ENCODE data around the gene NUDT14. TPM values are rescaled to one million over a fixed set of nuclear protein-coding genes. Genes with fewer than 3 reads are reported as not detected.

The NUDT14 gene
- polyA plus RNA-seq, 3 donors = 22.0 to 37.4 (median 23.9) TPM

DNA sequence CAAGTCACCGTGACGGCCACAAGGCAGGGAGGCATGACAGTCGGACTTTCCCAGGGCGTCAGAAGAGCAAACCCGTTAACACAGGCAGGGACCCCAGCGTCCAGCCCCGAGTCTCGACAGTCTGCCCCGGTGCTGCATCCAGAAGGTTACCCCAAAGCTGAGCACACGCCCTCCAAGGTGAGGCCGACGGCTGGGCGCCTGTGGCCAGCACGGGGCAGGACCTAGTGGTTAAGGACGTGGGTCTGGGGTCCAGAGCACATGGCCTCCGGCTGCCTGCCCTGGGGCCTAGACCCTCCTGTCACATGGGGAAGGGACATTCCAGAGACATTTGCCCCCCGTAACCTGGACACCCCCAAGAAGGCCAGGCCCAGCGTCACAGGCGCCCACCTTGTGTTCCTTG lies 37.5 kb upstream of the NUDT14 start:
- H3K4me3 ChIP-seq (replicated peaks in 1 of 3; ENCODE audit: low read depth in 2 of 3, low read length in 3 of 3) = no peak overlapping the region
- no peak overlapping the region for H3K9ac ChIP-seq (ENCODE audit: insufficient read depth, low read length, poor library complexity, severe bottlenecking)
- H3K79me2 ChIP-seq (ENCODE audit: insufficient read depth, low read length) = no peaks in the 10 kb centered on the region
- Mint-ChIP-seq H3K4me3 (peak overlapping the region in 1 of 2 donors; percentile 18), H3K36me3 (peaks cover 57 to 82% of the 10 kb centered on the region in 2 donors), H3K9me3 (peaks cover 0 to 7% (median 2%) of the 10 kb centered on the region in 7 donors), H3K27ac (peak overlapping the region in 4 of 7 donors; percentile 31 to 63 (median 51)), H3K27me3 (ENCODE audit: low read depth in 3 of 3) (peaks cover 0 to 2% (median 0%) of the 10 kb centered on the region in 3 donors), H3K4me1 (no peaks in the 10 kb centered on the region)
- H3K9me3 ChIP-seq (replicated peaks in 1 of 2; ENCODE audit: control insufficient read depth in 1 of 2, insufficient read depth in 1 of 2, low read length in 2 of 2) = peaks cover 0 to 3% of the 10 kb centered on the region in 2 donors
- H3K27me3 ChIP-seq (ENCODE audit: control insufficient read depth in 2 of 2, insufficient read depth in 2 of 2, low read length in 2 of 2) = no peaks in the 10 kb centered on the region
- H3K36me3 ChIP-seq (replicated peaks in 1 of 2; ENCODE audit: control insufficient read depth in 1 of 2, insufficient read depth in 2 of 2, low read length in 2 of 2) = peaks cover 69 to 98% of the 10 kb centered on the region in 2 donors
- intact Hi-C loops (cut with micrococcal nuclease) = no loop called here
- H3K4me1 ChIP-seq (ENCODE audit: control insufficient read depth in 1 of 2, insufficient read depth in 2 of 2, low read length in 2 of 2) = no peaks in the 10 kb centered on the region
- WGBS (ENCODE audit: insufficient coverage) = 94% methylated on average over 18 of the region's 19 CpGs
- DNase-seq = no peak
- no peak overlapping the region for H2AFZ ChIP-seq (ENCODE audit: insufficient read depth, low read depth, low read length, poor library complexity, severe bottlenecking)
- no peak overlapping the region for H3K4me2 ChIP-seq (replicated peaks; ENCODE audit: extremely low read depth, low read length, poor library complexity, severe bottlenecking)
- peaks cover 3% of the 10 kb centered on the region for H4K20me1 ChIP-seq (ENCODE audit: insufficient read depth, low read length)
- TF ChIP-seq, protein P1, sequence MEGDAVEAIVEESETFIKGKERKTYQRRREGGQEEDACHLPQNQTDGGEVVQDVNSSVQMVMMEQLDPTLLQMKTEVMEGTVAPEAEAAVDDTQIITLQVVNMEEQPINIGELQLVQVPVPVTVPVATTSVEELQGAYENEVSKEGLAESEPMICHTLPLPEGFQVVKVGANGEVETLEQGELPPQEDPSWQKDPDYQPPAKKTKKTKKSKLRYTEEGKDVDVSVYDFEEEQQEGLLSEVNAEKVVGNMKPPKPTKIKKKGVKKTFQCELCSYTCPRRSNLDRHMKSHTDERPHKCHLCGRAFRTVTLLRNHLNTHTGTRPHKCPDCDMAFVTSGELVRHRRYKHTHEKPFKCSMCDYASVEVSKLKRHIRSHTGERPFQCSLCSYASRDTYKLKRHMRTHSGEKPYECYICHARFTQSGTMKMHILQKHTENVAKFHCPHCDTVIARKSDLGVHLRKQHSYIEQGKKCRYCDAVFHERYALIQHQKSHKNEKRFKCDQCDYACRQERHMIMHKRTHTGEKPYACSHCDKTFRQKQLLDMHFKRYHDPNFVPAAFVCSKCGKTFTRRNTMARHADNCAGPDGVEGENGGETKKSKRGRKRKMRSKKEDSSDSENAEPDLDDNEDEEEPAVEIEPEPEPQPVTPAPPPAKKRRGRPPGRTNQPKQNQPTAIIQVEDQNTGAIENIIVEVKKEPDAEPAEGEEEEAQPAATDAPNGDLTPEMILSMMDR (IDR thresholded peaks at IDR 0.05) = no peak
- no peak overlapping the region for H3K27ac ChIP-seq (ENCODE audit: low read depth in 1 of 2, low read length in 2 of 2)

DNA sequence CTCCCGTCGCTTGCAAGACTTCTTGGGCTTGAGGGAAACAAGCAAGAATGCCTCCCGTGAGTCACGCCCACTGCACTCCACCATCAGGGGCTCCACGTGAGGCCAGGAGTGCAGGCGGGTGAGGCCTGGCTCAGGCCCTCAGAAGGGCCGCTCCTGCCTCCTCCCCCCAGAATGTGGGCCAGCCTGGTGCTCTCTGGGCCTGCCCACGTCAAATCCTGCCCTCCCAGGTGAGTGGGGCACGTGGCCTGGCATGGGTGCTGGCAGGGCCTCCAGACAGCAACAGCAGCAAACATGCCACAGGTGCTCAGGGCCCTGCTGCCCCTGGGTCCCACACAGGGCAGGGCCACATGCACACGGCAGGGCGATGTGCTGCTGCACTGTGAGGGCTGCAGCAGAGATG lies 36.7 kb upstream of the NUDT14 start:
- Histone ChIP-seq H3K27me3 (ENCODE audit: control insufficient read depth in 2 of 2, insufficient read depth in 2 of 2, low read length in 2 of 2) (no peaks in the 10 kb centered on the region), H3K4me2 (replicated peaks; ENCODE audit: extremely low read depth, low read length, poor library complexity, severe bottlenecking) (no peak overlapping the region), H3K9ac (ENCODE audit: insufficient read depth, low read length, poor library complexity, severe bottlenecking) (no peak overlapping the region), H3K36me3 (replicated peaks in 1 of 2; ENCODE audit: control insufficient read depth in 1 of 2, insufficient read depth in 2 of 2, low read length in 2 of 2) (peaks cover 72 to 98% of the 10 kb centered on the region in 2 donors), H3K4me3 (replicated peaks in 1 of 3; ENCODE audit: low read depth in 2 of 3, low read length in 3 of 3) (no peak overlapping the region), H3K9me3 (replicated peaks in 1 of 2; ENCODE audit: control insufficient read depth in 1 of 2, insufficient read depth in 1 of 2, low read length in 2 of 2) (peaks cover 0 to 3% of the 10 kb centered on the region in 2 donors), H3K27ac (ENCODE audit: low read depth in 1 of 2, low read length in 2 of 2) (no peak overlapping the region), H2AFZ (ENCODE audit: insufficient read depth, low read depth, low read length, poor library complexity, severe bottlenecking) (no peak overlapping the region), H4K20me1 (ENCODE audit: insufficient read depth, low read length) (peaks cover 3% of the 10 kb centered on the region), H3K4me1 (ENCODE audit: control insufficient read depth in 1 of 2, insufficient read depth in 2 of 2, low read length in 2 of 2) (no peaks in the 10 kb centered on the region), H3K79me2 (ENCODE audit: insufficient read depth, low read length) (no peaks in the 10 kb centered on the region)
- over 99% methylated on average over 11 of the region's 11 CpGs for WGBS (ENCODE audit: insufficient coverage)
- DNase-seq = no peak
- TF ChIP-seq, protein P1 (IDR thresholded peaks at IDR 0.05) = no peak
- intact Hi-C loops (cut with micrococcal nuclease) = no loop called here
- peaks cover 52 to 80% of the 10 kb centered on the region in 2 donors for H3K36me3 Mint-ChIP-seq
- peaks cover 0 to 2% (median 0%) of the 10 kb centered on the region in 3 donors for H3K27me3 Mint-ChIP-seq (ENCODE audit: low read depth in 3 of 3)
- H3K9me3 Mint-ChIP-seq = peaks cover 0 to 7% (median 2%) of the 10 kb centered on the region in 7 donors
- H3K4me1 Mint-ChIP-seq = no peaks in the 10 kb centered on the region
- H3K27ac Mint-ChIP-seq = peak overlapping the region in 1 of 7 donors; percentile 64
- H3K4me3 Mint-ChIP-seq = no peak overlapping the region
